ENCODE measurements around the gene WLS.

The WLS gene

DNA sequence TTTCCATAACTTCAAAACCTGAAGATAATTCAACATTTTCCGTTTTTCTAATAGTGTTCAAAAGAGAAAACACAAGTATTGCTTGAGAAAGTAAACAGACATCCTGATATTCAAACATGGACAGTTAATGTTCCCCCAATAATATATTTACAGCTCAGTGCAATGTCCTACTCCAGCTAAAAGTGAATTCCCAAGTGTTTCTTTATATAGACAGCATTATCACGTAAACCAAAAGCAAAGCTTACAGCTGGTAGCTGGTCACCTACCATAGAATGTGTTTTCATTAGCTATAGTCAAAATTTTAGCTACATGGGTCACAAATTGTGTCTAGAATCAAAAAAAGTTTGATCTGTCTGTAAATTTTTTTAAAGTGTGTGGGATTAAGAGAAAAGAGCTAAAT, 34.9 kb downstream of the WLS start:
- TF ChIP-seq TAF1 (IDR thresholded peaks at IDR 0.05; ENCODE audit: low read depth) (no peak), ZBTB7A (IDR thresholded peaks at IDR 0.05; ENCODE audit: low read depth) (no peak), YY1 (IDR thresholded peaks at IDR 0.05; ENCODE audit: low read depth) (no peak), TEAD4 (IDR thresholded peaks at IDR 0.05) (no peak)

- TF ChIP-seq TEAD4 (IDR thresholded peaks at IDR 0.05) (no peak), TAF1 (IDR thresholded peaks at IDR 0.05; ENCODE audit: low read depth) (no peak), EGR1 (IDR thresholded peaks at IDR 0.05) (no peak), EP300 (IDR thresholded peaks at IDR 0.05; ENCODE audit: borderline replicate concordance) (no peak), NFIC (IDR thresholded peaks at IDR 0.05) (no peak), ZBTB7A (IDR thresholded peaks at IDR 0.05; ENCODE audit: low read depth) (no peak), YY1 (IDR thresholded peaks at IDR 0.05; ENCODE audit: low read depth) (no peak), CEBPB (IDR thresholded peaks at IDR 0.05) (no peak), FOXM1 (IDR thresholded peaks at IDR 0.05; ENCODE audit: borderline replicate concordance, low read depth) (no peak), RAD21 (IDR thresholded peaks at IDR 0.05; ENCODE audit: low read depth) (no peak), CREB1 (IDR thresholded peaks at IDR 0.05; ENCODE audit: low read depth) (no peak), TCF12 (IDR thresholded peaks at IDR 0.05; ENCODE audit: low read depth) (no peak)
- TF ChIP-seq, protein P1, sequence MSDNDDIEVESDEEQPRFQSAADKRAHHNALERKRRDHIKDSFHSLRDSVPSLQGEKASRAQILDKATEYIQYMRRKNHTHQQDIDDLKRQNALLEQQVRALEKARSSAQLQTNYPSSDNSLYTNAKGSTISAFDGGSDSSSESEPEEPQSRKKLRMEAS (IDR thresholded peaks at IDR 0.05), result no peak
- TF ChIP-seq, protein P2, sequence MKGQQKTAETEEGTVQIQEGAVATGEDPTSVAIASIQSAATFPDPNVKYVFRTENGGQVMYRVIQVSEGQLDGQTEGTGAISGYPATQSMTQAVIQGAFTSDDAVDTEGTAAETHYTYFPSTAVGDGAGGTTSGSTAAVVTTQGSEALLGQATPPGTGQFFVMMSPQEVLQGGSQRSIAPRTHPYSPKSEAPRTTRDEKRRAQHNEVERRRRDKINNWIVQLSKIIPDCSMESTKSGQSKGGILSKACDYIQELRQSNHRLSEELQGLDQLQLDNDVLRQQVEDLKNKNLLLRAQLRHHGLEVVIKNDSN (IDR thresholded peaks at IDR 0.05), result no peak
- TF ChIP-seq, protein P3, sequence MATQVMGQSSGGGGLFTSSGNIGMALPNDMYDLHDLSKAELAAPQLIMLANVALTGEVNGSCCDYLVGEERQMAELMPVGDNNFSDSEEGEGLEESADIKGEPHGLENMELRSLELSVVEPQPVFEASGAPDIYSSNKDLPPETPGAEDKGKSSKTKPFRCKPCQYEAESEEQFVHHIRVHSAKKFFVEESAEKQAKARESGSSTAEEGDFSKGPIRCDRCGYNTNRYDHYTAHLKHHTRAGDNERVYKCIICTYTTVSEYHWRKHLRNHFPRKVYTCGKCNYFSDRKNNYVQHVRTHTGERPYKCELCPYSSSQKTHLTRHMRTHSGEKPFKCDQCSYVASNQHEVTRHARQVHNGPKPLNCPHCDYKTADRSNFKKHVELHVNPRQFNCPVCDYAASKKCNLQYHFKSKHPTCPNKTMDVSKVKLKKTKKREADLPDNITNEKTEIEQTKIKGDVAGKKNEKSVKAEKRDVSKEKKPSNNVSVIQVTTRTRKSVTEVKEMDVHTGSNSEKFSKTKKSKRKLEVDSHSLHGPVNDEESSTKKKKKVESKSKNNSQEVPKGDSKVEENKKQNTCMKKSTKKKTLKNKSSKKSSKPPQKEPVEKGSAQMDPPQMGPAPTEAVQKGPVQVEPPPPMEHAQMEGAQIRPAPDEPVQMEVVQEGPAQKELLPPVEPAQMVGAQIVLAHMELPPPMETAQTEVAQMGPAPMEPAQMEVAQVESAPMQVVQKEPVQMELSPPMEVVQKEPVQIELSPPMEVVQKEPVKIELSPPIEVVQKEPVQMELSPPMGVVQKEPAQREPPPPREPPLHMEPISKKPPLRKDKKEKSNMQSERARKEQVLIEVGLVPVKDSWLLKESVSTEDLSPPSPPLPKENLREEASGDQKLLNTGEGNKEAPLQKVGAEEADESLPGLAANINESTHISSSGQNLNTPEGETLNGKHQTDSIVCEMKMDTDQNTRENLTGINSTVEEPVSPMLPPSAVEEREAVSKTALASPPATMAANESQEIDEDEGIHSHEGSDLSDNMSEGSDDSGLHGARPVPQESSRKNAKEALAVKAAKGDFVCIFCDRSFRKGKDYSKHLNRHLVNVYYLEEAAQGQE (IDR thresholded peaks at IDR 0.05; ENCODE audit: low read depth), result no peak
Measured at GRCh38 chr1:68196676-68197075, 35.6 kb downstream of the WLS start.

DNA sequence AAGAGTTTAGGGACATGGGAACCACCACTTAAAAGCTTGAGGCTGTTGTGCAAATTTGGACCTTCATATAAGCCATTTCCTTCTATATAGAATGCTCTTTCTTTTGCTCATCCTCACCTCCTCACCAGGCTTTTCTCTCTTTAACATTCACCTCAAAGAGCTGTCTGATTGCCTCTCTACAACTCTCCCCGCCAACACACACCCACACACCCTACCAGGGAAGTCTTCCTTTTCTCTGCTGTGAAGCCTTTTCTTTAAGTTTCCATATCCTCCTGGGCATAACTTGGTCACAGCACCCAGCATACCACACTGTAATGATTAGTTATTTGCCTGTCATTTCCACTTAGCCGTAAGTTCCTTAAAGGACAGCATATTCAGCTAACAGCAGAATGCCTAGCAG, 40.6 kb downstream of the WLS start:
- TF ChIP-seq CEBPB (IDR thresholded peaks at IDR 0.05) (no peak), CREB1 (IDR thresholded peaks at IDR 0.05; ENCODE audit: low read depth) (no peak), FOXM1 (IDR thresholded peaks at IDR 0.05; ENCODE audit: borderline replicate concordance, low read depth) (no peak), RAD21 (IDR thresholded peaks at IDR 0.05; ENCODE audit: low read depth) (no peak), TAF1 (IDR thresholded peaks at IDR 0.05; ENCODE audit: low read depth) (no peak)
- TF ChIP-seq, protein P1 (IDR thresholded peaks at IDR 0.05), result no peak

DNA sequence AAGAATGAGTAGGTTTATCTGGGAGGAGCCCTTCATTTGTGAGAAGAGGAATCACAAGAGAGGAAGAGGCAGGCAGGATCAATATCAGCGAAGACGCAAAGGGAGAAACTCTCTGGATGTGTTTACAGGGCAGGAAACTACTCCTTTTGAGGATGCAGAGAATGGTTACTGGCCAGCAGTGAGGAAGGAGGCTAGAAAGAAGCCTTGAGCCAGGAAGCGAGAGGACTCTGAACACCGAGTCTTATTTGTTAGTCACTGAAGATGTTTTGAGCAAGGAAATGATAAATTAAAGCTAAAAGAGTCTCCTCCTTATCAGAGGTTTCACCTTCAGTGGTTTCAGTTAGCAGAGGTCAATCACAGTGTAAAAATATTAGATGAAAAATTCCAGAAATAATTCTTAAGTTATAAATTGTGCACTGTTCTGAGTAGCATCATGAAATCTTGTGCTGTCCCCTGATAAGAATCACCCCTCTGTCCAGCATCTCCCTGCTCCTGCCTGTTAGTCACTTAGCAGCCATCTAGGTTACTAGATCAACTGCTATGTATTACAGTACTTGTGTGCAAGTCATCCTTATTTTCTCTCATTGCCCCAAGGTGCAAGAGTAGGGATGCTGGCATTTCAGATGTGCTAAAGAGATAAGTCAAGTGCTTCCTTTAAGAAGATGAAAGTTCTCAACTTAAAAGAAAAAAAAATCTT, 43.5 kb downstream of the WLS start:
- TF ChIP-seq CEBPB (IDR thresholded peaks at IDR 0.05), result no peak
- no peak for TF ChIP-seq FOXM1 (IDR thresholded peaks at IDR 0.05; ENCODE audit: borderline replicate concordance, low read depth)
- TF ChIP-seq TAF1 (IDR thresholded peaks at IDR 0.05; ENCODE audit: low read depth), result no peak
- no peak for TF ChIP-seq TEAD4 (IDR thresholded peaks at IDR 0.05)

- TF ChIP-seq FOXM1 (IDR thresholded peaks at IDR 0.05; ENCODE audit: borderline replicate concordance, low read depth), result no peak
- TF ChIP-seq TAF1 (IDR thresholded peaks at IDR 0.05; ENCODE audit: low read depth), result no peak
- no peak for TF ChIP-seq CEBPB (IDR thresholded peaks at IDR 0.05)
- TF ChIP-seq, protein P2 (IDR thresholded peaks at IDR 0.05), result no peak
- TF ChIP-seq ZBTB7A (IDR thresholded peaks at IDR 0.05; ENCODE audit: low read depth), result no peak
- no peak for TF ChIP-seq RAD21 (IDR thresholded peaks at IDR 0.05; ENCODE audit: low read depth)
- TF ChIP-seq TEAD4 (IDR thresholded peaks at IDR 0.05), result no peak
- TF ChIP-seq, protein P1 (IDR thresholded peaks at IDR 0.05), result no peak
- TF ChIP-seq EP300 (IDR thresholded peaks at IDR 0.05; ENCODE audit: borderline replicate concordance), result no peak
- TF ChIP-seq, protein P3 (IDR thresholded peaks at IDR 0.05; ENCODE audit: low read depth), result no peak
- TF ChIP-seq CREB1 (IDR thresholded peaks at IDR 0.05; ENCODE audit: low read depth), result no peak
- no peak for TF ChIP-seq NFIC (IDR thresholded peaks at IDR 0.05)
- TF ChIP-seq EGR1 (IDR thresholded peaks at IDR 0.05), result no peak
- no peak for TF ChIP-seq TCF12 (IDR thresholded peaks at IDR 0.05; ENCODE audit: low read depth)
- TF ChIP-seq YY1 (IDR thresholded peaks at IDR 0.05; ENCODE audit: low read depth), result no peak
Measured at GRCh38 chr1:68188060-68188538, 44.2 kb downstream of the WLS start.

DNA sequence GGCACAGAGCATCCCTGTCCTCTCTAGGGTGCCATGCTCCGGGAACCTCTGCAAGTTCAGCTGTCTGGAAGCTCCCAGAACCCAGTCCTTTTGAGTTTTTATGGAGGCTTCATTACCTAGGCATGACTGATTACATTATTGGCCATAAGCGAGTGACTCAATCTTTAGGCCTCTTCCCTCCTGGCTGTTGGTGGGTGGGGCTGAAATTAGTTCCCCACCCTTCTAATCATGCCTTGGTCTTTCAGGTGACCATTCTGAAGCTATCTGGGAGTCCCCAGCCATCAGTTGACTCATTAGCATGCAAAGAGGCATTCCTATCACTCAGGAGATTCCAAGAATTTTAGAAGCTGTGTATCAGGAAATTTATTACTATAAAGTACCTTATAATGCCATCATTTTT, 46.6 kb downstream of the WLS start:
- TF ChIP-seq TCF12 (IDR thresholded peaks at IDR 0.05; ENCODE audit: low read depth) (no peak), EP300 (IDR thresholded peaks at IDR 0.05; ENCODE audit: borderline replicate concordance) (no peak), TEAD4 (IDR thresholded peaks at IDR 0.05) (no peak), ZBTB7A (IDR thresholded peaks at IDR 0.05; ENCODE audit: low read depth) (no peak), EGR1 (IDR thresholded peaks at IDR 0.05) (no peak), CEBPB (IDR thresholded peaks at IDR 0.05) (no peak), TAF1 (IDR thresholded peaks at IDR 0.05; ENCODE audit: low read depth) (no peak), FOXM1 (IDR thresholded peaks at IDR 0.05; ENCODE audit: borderline replicate concordance, low read depth) (no peak), NFIC (IDR thresholded peaks at IDR 0.05) (no peak), CREB1 (IDR thresholded peaks at IDR 0.05; ENCODE audit: low read depth) (no peak)
- TF ChIP-seq, protein P2 (IDR thresholded peaks at IDR 0.05), result no peak
- TF ChIP-seq, protein P1 (IDR thresholded peaks at IDR 0.05), result no peak
